ENCODE measurements around the gene GNG7.
"Not testable (repeated sequence)": the region's sequence is repeated elsewhere in the genome, so short reads cannot be mapped to it uniquely, and the experiment has no call there.

The GNG7 gene

GRCh38 chr19:2600914-2601870 is 101.3 kb downstream of the GNG7 start:
- DNase-seq = no peak

- DNase-seq = no peak
Measured at GRCh38 chr19:2594319-2594718, 108.2 kb downstream of the GNG7 start.

GRCh38 chr19:2592824-2593223 is 109.7 kb downstream of the GNG7 start:
- no peak for DNase-seq

- no peak for DNase-seq
Measured at GRCh38 chr19:2591537-2592291, 110.8 kb downstream of the GNG7 start.

- no peak for DNase-seq
Measured at GRCh38 chr19:2590630-2591399, 111.7 kb downstream of the GNG7 start.

- no peak for DNase-seq
Measured at GRCh38 chr19:2589441-2589840, 113.1 kb downstream of the GNG7 start.

GRCh38 chr19:2588081-2588777 is 114.3 kb downstream of the GNG7 start:
- DNase-seq = no peak

GRCh38 chr19:2587001-2587719 is 115.3 kb downstream of the GNG7 start:
- DNase-seq = no peak

- no peak for DNase-seq
Measured at GRCh38 chr19:2586196-2586595, 116.3 kb downstream of the GNG7 start.

- no peak for DNase-seq
Measured at GRCh38 chr19:2584002-2584401, 118.5 kb downstream of the GNG7 start.

- no peak for DNase-seq
Measured at GRCh38 chr19:2582984-2583956, 119.2 kb downstream of the GNG7 start.

GRCh38 chr19:2580396-2580795 is 122.1 kb downstream of the GNG7 start:
- DNase-seq = not testable (repeated sequence)

- DNase-seq = no peak
Measured at GRCh38 chr19:2579678-2580280, 122.7 kb downstream of the GNG7 start.

- peak; percentile 95 for DNase-seq
Measured at GRCh38 chr19:2578901-2579677, 123.4 kb downstream of the GNG7 start.

- DNase-seq = peak; percentile 88
Measured at GRCh38 chr19:2578391-2578890, 124.1 kb downstream of the GNG7 start.

GRCh38 chr19:2577722-2578335 is 124.7 kb downstream of the GNG7 start:
- DNase-seq = no peak

- DNase-seq = peak; percentile 89
Measured at GRCh38 chr19:2575734-2576481, 126.6 kb downstream of the GNG7 start.
